Bronchial epithelial cell (primary cell): ENCODE measurements around the gene CCNG2. TPM values are rescaled to one million over a fixed set of nuclear protein-coding genes. Genes with fewer than 3 reads are reported as not detected.
"Not testable (repeated sequence)": the region's sequence is repeated elsewhere in the genome, so short reads cannot be mapped to it uniquely, and the experiment has no call there.

Experiments
- DNase-seq: peaks from one replicate; pipeline ENCODE4 v3.0.0-alpha.2; 2010; ENCODE audit warnings: low read depth
- FAIRE-seq: peaks from 2 replicates; lab custom pipeline; 2011; peaks lifted over from hg19 to GRCh38; lab: Jason Lieb, UNC
- H3K27me3 ChIP-seq: 2 replicates; pipeline ENCODE4 v1.5.1; 2011; ENCODE audit warnings: low read length; ENCODE audit not compliant: control insufficient read depth, insufficient read depth
- H3K36me3 ChIP-seq: 2 replicates; pipeline ENCODE4 v1.5.1; 2011; ENCODE audit warnings: low read length; ENCODE audit not compliant: control insufficient read depth, insufficient read depth
- H3K4me3 ChIP-seq: 2 replicates; pipeline ENCODE4 v1.5.1; 2011; ENCODE audit warnings: mild to moderate bottlenecking, low read depth, low read length, control low read depth
- total RNA-seq: library from RNA; depleted of rRNA; stranded (reverse); fragments of >200 nt; gene quantifications from 2 replicates; pipeline ENCODE4 v1.2.1, GENCODE V29; 2014
- TF ChIP-seq, protein P1 (sequence below): IDR thresholded peaks from 2 replicates; pipeline ENCODE4 v1.5.1; 2011; ENCODE audit warnings: mild to moderate bottlenecking, moderate library complexity, low read length, control low read depth, inconsistent platforms; ENCODE audit not compliant: insufficient read depth, severe bottlenecking

Gene CCNG2
- total RNA-seq, 1 donor from 2014 or later = 18.7 TPM

DNA sequence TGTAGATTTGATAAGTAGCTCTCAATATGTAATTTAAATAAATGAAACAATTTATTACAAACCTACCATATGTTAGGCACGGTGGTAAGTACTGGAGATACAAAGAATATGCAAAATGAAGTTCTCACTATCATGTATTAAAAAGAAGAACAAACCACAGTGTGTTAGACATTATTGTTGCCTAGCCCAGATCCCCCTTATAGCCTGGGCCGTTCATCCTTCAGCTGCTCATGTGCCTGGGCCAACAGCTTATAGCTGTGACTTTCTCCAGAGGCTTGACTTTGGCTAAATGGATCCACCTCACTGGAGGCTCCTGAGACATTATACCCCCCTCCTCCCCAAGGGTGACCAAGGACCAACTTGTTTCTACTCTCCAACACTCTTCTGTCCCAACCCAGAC lies 29.8 kb upstream of the CCNG2 start:
- FAIRE-seq (no peak), DNase-seq (no peak)
- no peaks in the 10 kb centered on the region for H3K36me3 ChIP-seq
- no peak overlapping the region for H3K4me3 ChIP-seq
- TF ChIP-seq, protein P1, sequence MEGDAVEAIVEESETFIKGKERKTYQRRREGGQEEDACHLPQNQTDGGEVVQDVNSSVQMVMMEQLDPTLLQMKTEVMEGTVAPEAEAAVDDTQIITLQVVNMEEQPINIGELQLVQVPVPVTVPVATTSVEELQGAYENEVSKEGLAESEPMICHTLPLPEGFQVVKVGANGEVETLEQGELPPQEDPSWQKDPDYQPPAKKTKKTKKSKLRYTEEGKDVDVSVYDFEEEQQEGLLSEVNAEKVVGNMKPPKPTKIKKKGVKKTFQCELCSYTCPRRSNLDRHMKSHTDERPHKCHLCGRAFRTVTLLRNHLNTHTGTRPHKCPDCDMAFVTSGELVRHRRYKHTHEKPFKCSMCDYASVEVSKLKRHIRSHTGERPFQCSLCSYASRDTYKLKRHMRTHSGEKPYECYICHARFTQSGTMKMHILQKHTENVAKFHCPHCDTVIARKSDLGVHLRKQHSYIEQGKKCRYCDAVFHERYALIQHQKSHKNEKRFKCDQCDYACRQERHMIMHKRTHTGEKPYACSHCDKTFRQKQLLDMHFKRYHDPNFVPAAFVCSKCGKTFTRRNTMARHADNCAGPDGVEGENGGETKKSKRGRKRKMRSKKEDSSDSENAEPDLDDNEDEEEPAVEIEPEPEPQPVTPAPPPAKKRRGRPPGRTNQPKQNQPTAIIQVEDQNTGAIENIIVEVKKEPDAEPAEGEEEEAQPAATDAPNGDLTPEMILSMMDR = no peak
- no peaks in the 10 kb centered on the region for H3K27me3 ChIP-seq

DNA sequence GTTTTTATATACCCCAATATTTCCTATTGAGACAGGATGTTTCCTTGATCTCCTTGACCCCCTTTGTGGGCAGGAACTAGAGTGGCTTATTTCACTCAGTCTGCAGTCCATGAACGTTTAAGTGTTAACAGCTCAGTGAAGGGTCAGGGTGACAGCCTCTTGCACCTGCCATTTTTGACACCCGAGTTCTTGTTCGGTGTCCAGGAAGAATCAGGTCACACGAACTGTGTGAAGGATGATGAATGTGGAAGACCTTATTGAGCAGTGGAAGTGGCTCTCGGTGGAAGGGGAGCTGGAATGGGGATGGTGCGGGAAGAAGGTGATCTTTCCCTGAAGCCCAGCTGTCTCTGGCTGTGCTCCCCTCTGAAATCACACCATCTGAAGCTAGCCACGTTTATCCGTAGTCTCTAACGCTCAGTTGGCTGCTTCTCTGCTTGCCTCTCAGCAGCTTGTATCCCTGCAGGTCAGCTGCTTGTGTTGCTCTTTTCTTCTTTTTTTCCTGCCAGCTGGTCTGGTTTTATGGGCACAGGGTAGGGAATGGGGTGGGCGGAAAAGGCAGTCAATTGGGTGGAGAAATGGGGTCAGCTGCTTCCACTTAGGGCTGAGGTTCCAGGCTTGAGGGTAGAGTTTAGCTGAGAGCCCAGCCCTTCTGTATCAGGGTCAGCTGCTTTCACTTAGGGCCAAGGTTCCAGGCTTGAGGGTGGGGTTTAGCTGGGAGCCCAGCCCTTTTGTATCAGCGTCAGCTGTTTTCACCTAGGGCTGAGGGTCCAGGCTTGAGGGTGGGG lies 29.0 kb upstream of the CCNG2 start:
- Histone ChIP-seq H3K36me3 (no peaks in the 10 kb centered on the region), H3K4me3 (no peak overlapping the region), H3K27me3 (no peaks in the 10 kb centered on the region)
- TF ChIP-seq, protein P1 = no peak
- FAIRE-seq (peak; percentile 68), DNase-seq (no peak)

DNA sequence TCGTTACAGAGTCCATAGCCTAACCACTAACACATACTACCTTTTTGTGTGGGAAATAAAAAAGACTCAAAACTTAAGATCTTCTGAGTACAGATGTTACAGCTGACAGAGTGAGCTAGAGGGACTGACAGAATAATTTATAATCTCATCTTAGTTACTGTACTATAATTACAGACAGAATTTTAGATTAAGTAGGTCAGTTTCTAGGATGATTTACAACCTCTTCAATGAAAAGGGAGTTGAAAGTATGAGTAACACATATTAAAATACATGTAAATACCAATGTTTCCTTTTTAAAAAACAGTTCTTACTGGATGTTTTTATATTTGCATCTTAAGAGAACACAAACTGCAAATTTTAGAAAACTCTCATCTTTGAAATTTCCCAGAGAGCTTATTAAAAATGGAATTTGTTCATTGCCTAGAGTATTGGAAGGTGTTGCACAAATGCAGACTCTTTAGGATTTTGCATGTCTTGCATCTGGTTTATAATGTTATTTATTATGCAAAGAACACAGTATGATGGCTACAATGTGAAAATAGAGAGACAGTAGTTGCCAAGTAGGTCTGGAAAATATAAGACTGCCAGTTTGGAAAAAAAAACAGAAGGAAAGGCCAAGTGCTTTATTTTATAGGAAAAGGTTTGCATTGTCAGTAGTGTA lies 24.2 kb upstream of the CCNG2 start:
- DNase-seq (no peak), FAIRE-seq (no peak)
- H3K27me3 ChIP-seq = no peaks in the 10 kb centered on the region
- TF ChIP-seq, protein P1 = no peak
- no peaks in the 10 kb centered on the region for H3K36me3 ChIP-seq
- H3K4me3 ChIP-seq = no peak overlapping the region

DNA sequence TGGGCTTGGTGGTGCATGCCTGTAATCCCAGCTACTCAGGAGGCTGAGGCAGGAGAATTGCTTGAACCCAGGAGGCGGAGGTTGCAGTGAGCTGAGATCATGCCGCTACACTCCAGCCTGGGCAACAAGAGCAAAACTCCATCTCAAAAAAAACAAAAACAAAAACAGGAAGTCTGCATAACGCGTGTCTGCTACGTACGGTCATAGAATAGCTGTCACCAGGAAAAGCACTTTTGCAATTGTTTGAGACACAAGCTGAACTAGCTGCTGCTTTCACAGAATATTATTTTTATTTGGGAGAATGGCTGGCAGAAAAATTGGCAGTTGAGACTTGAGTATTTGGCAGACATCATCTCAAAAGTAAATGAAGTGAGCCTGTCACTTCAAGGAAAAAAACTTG lies 19.6 kb upstream of the CCNG2 start:
- not testable (repeated sequence) for FAIRE-seq, H3K36me3 ChIP-seq, H3K27me3 ChIP-seq, H3K4me3 ChIP-seq, DNase-seq

DNA sequence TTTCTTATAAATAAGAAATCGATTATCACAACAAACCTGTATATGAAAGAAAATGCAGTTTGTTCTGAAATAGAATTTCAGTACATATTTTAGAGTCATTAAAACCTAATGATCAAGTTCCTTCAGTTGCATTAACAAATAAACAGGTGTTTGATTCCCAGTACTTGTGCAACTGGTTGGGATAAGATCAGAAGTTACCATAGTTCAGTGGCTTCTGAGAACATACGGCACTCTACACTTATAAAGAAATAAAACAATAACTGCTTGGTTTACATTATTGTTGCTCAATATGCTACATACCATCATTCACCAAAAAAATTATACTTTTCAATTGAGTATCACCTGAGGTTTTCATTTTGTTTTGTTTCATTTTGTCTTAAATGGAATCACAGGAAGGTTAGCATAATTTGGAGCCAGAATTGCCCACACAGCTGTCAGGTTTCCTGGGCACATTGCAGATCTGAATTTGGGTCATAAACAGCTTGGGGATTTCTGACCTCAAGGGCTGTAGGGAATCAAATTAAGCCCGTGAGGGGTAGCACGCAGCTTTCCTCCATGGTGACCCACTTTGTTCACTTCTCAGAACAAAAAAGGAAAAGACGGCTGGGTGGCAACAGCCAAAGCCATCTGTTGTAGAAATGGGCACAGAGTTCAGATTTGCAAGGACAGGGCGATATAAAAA lies 14.9 kb upstream of the CCNG2 start:
- TF ChIP-seq, protein P1 = no peak
- DNase-seq = no peak

DNA sequence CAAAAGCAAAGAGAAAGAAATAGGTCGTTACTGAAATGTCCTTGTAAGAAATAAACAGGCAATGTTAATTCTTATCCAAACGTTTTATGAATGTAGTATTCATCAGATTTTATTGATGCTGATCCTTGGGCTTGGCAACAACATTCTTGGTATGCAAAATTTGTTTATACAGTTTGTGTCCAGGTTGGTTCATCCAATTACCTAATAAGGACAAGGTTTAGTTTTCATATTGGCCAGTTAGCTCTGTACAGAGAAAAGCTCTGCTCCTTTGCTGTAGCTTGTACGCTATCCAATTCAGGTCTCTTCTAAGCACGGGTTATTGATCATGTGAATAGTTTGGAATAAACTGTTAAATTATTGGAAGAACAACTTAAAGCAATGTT lies 14.4 kb upstream of the CCNG2 start:
- no peak overlapping the region for H3K4me3 ChIP-seq
- H3K27me3 ChIP-seq = no peaks in the 10 kb centered on the region
- FAIRE-seq (no peak), DNase-seq (no peak)
- TF ChIP-seq, protein P1 = no peak
- no peaks in the 10 kb centered on the region for H3K36me3 ChIP-seq

More for the DNA sequence above, 14.9 kb upstream of the CCNG2 start:
- H3K36me3 ChIP-seq = no peaks in the 10 kb centered on the region
- no peak overlapping the region for H3K4me3 ChIP-seq
- H3K27me3 ChIP-seq = no peaks in the 10 kb centered on the region
- no peak for FAIRE-seq
